ENCODE results near the gene ARF6.

DNA sequence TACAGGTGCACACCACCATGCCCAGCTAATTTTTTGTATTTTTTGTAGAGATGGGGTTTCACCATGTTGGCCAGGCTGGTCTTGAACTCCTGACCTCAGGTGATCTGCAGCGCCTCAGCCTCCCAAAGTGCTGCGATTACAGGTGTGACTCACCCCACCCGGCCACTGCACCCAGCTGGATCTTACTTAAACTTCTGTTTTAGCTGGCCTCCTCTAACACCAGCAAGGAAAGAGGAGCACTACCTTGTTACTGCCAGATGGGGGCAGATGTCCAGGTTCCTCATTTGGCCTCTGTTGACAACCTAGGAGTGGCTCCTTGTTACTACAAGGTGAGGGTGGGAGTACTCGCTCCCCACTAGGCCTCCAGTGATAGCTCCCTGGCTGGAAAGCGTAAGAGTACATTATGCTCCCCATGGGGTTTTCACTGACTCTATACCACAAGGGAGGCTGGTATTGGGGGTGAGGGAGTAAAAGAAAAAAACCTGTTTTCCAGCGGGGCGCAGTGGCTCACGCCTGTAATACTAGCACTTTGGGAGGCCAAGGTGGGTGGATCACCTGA, 13.2 kb upstream of the ARF6 start:
- TF ChIP-seq, protein P1, sequence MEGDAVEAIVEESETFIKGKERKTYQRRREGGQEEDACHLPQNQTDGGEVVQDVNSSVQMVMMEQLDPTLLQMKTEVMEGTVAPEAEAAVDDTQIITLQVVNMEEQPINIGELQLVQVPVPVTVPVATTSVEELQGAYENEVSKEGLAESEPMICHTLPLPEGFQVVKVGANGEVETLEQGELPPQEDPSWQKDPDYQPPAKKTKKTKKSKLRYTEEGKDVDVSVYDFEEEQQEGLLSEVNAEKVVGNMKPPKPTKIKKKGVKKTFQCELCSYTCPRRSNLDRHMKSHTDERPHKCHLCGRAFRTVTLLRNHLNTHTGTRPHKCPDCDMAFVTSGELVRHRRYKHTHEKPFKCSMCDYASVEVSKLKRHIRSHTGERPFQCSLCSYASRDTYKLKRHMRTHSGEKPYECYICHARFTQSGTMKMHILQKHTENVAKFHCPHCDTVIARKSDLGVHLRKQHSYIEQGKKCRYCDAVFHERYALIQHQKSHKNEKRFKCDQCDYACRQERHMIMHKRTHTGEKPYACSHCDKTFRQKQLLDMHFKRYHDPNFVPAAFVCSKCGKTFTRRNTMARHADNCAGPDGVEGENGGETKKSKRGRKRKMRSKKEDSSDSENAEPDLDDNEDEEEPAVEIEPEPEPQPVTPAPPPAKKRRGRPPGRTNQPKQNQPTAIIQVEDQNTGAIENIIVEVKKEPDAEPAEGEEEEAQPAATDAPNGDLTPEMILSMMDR (conservative IDR thresholded peaks at IDR 0.05 in 1 of 2, IDR thresholded peaks at IDR 0.05 in 1 of 2; ENCODE audit: low read depth in 1 of 2, low read length in 2 of 2), result peak; percentile 39 to 72
- TF ChIP-seq EZH2 (IDR thresholded peaks at IDR 0.05; ENCODE audit: low read length, missing control alignments), result no peak
